Kidney (tissue), 14 donors: ENCODE measurements around the gene IRX4. TPM values are rescaled to one million over a fixed set of nuclear protein-coding genes. Genes with fewer than 3 reads are reported as not detected.

ENCODE experiments used
- DNase-seq, 5 donors: peaks; one replicate each; pipeline ENCODE4 v3.0.0-alpha.2; 2013 to 2020
- FAIRE-seq: peaks from 2 replicates; lab custom pipeline; 2012; peaks lifted over from hg19 to GRCh38; lab: Jason Lieb, UNC
- H3K27ac ChIP-seq, 2 donors: one replicate each; pipeline ENCODE4 v1.7.0; 2013; ENCODE audit warnings: low read depth in 2 of 2, low read length in 2 of 2, inconsistent platforms in 1 of 2
- H3K27me3 ChIP-seq: one replicate; pipeline ENCODE4 v1.7.1; 2013; ENCODE audit warnings: low read length, inconsistent platforms; ENCODE audit not compliant: control insufficient read depth, insufficient read depth
- H3K36me3 ChIP-seq, 3 donors: one replicate each; pipeline versions ENCODE4 v1.7.0 to v1.7.1; 2013; ENCODE audit warnings: low read length in 3 of 3, control low read depth in 1 of 3, inconsistent platforms in 1 of 3; ENCODE audit not compliant: insufficient read depth in 3 of 3, control insufficient read depth in 2 of 3
- H3K4me1 ChIP-seq, 3 donors: one replicate each; pipeline versions ENCODE4 v1.7.0 to v1.7.1; 2013; ENCODE audit warnings: low read length in 3 of 3, inconsistent platforms in 1 of 3, low read depth in 1 of 3; ENCODE audit not compliant: control insufficient read depth in 2 of 3, insufficient read depth in 2 of 3
- H3K4me3 ChIP-seq, 3 donors: one replicate each; pipeline versions ENCODE4 v1.7.0 to v1.8.1; 2013; ENCODE audit warnings: low read length in 3 of 3, control low read depth in 1 of 3, inconsistent platforms in 1 of 3
- H3K9ac ChIP-seq, 3 donors: one replicate each; pipeline versions ENCODE4 v1.7.0 to v1.7.1; 2013; ENCODE audit warnings: low read length in 3 of 3, control low read depth in 1 of 3, inconsistent platforms in 1 of 3
- H3K9me3 ChIP-seq, 3 donors: one replicate each; pipeline versions ENCODE4 v1.7.0 to v1.7.1; 2013; ENCODE audit warnings: low read length in 3 of 3, control low read depth in 1 of 3, inconsistent platforms in 1 of 3; ENCODE audit not compliant: control insufficient read depth in 2 of 3, insufficient read depth in 1 of 3
- CTCF ChIP-seq: IDR thresholded peaks from 3 replicates; pipeline ENCODE4 v1.5.1; 2012; ENCODE audit warnings: mild to moderate bottlenecking, moderate library complexity, borderline replicate concordance; ENCODE audit not compliant: insufficient read depth; ENCODE audit errors: extremely low read depth
- intact Hi-C: fragments of 100-400 bp; cut with DNase I; formaldehyde crosslinking; loops from one replicate; pipeline ENCODE4 v1.11.1; 2022
- polyA plus RNA-seq: library from polyadenylated mRNA; stranded (reverse); fragments of 350-450 nt; fragmentation: Illumina TruSeq; extraction: RNeasy Lipid Tissue Mini Kit (QIAGEN cat#74804); gene quantifications from one replicate; pipeline ENCODE4 v1.2.3, GENCODE V29; 2014; ENCODE audit warnings: low read depth, low replicate concordance; ENCODE audit not compliant: insufficient read depth
- total RNA-seq: library from RNA; stranded (reverse); fragmentation: NEBNext Ultra II Directional; extraction: Animal tissue kit (Norgen Biotek cat#: 25700); gene quantifications from one replicate; pipeline ENCODE4 v1.2.1, GENCODE V29; 2021
- donor health status: control.
- donor health status: control.
- donor health status: control.
- donor health status: control.
- donor health status: control.
- donor health status: DM: yes; HTN: yes; CAD: no.
- donor health status: Normal renal cell carcinoma (clear cell type).

Gene IRX4
- total and polyA plus RNA-seq, 2 donors from 2014 or later = not detected

GRCh38 chr5:1880377-1881025 lies 2.2 kb downstream of the IRX4 start:
- Histone ChIP-seq H3K4me1 (peaks cover 0 to 2% (median 0%) of the 10 kb centered on the region in 3 donors), H3K4me3 (no peak overlapping the region), H3K36me3 (no peaks in the 10 kb centered on the region), H3K9ac (no peak overlapping the region), H3K27me3 (peaks cover 37% of the 10 kb centered on the region), H3K27ac (no peak overlapping the region), H3K9me3 (no peaks in the 10 kb centered on the region)
- no peak for FAIRE-seq
- intact Hi-C loops = no loop called here
- peak in 1 of 5 donors; percentile 67 for DNase-seq
- TF ChIP-seq CTCF = no peak

GRCh38 chr5:1879292-1880263 lies 3.1 kb downstream of the IRX4 start:
- DNase-seq (no peak), FAIRE-seq (no peak)
- no peak for TF ChIP-seq CTCF
- Histone ChIP-seq H3K4me3 (no peak overlapping the region), H3K9me3 (no peaks in the 10 kb centered on the region), H3K9ac (no peak overlapping the region), H3K27me3 (peaks cover 40% of the 10 kb centered on the region), H3K36me3 (no peaks in the 10 kb centered on the region), H3K4me1 (peaks cover 0 to 2% (median 0%) of the 10 kb centered on the region in 3 donors), H3K27ac (no peak overlapping the region)
- intact Hi-C loops = no loop called here

GRCh38 chr5:1878050-1878849 lies 4.5 kb downstream of the IRX4 start:
- H3K4me1 ChIP-seq = peaks cover 0 to 2% (median 0%) of the 10 kb centered on the region in 3 donors
- TF ChIP-seq CTCF = no peak
- H3K4me3 ChIP-seq = no peak overlapping the region
- no peaks in the 10 kb centered on the region for H3K9me3 ChIP-seq
- DNase-seq = no peak
- intact Hi-C loops = no loop called here
- H3K9ac ChIP-seq = no peak overlapping the region
- peaks cover 43% of the 10 kb centered on the region for H3K27me3 ChIP-seq
- H3K27ac ChIP-seq = no peak overlapping the region
- H3K36me3 ChIP-seq = no peaks in the 10 kb centered on the region
- FAIRE-seq = no peak
